Osteoblast (primary cell): Measurements from ENCODE around the gene BCAR3. TPM values are rescaled to one million over a fixed set of nuclear protein-coding genes. Genes with fewer than 3 reads are reported as not detected.

Experiments
- DNase-seq: peaks from one replicate; pipeline ENCODE4 v3.0.0; 2011; ENCODE audit warnings: low spot score, mixed read lengths; ENCODE audit not compliant: insufficient read length; ENCODE audit errors: missing footprints
- H2AFZ ChIP-seq: 2 replicates; pipeline ENCODE4 v1.6.0; 2011; ENCODE audit warnings: mild to moderate bottlenecking, low read length
- H3K27ac ChIP-seq: 2 replicates; pipeline ENCODE4 v1.5.1; 2011; ENCODE audit warnings: mild to moderate bottlenecking, low read depth, low read length, moderate library complexity
- H3K27me3 ChIP-seq: 2 replicates; pipeline ENCODE4 v1.6.0; 2012; ENCODE audit warnings: mild to moderate bottlenecking, control low read depth, inconsistent platforms, low read length, moderate library complexity; ENCODE audit not compliant: insufficient read depth
- H3K36me3 ChIP-seq: 2 replicates; pipeline ENCODE4 v1.5.1; 2011; ENCODE audit warnings: mild to moderate bottlenecking, low read length, control low read depth, moderate library complexity; ENCODE audit not compliant: insufficient read depth
- H3K4me1 ChIP-seq: 2 replicates; pipeline ENCODE4 v1.5.1; 2011; ENCODE audit warnings: mild to moderate bottlenecking, low read length, control low read depth, moderate library complexity; ENCODE audit not compliant: insufficient read depth
- H3K4me2 ChIP-seq: 2 replicates; pipeline ENCODE4 v1.6.0; 2011; ENCODE audit warnings: mild to moderate bottlenecking, low read length; ENCODE audit not compliant: insufficient read depth
- H3K4me3 ChIP-seq: fragments of 200-600 bp; sonication (generic); 3 replicates; pipeline ENCODE4 v1.5.1; 2012; ENCODE audit warnings: mild to moderate bottlenecking, low read length, inconsistent platforms; ENCODE audit not compliant: insufficient read depth
- H3K79me2 ChIP-seq: 2 replicates; pipeline ENCODE4 v1.6.0; 2012; ENCODE audit warnings: mild to moderate bottlenecking, low read length, control low read depth, inconsistent platforms; ENCODE audit not compliant: insufficient read depth
- H3K9me3 ChIP-seq: 2 replicates; pipeline ENCODE4 v1.5.1; 2011; ENCODE audit warnings: low read depth, low read length, control low read depth
- H4K20me1 ChIP-seq: 2 replicates; pipeline ENCODE4 v1.6.0; 2012; ENCODE audit warnings: mild to moderate bottlenecking, low read length, control low read depth; ENCODE audit not compliant: insufficient read depth
- CTCF ChIP-seq: IDR thresholded peaks from 2 replicates; pipeline ENCODE4 v1.5.1; 2011; ENCODE audit warnings: mild to moderate bottlenecking, low read depth, low read length, moderate library complexity; ENCODE audit errors: extremely low read depth
- total RNA-seq: library from RNA; depleted of rRNA; stranded (reverse); fragments of >200 nt; gene quantifications from 2 replicates; pipeline ENCODE4 v1.2.3, GENCODE V29; 2012

Gene BCAR3
- total RNA-seq, 1 donor = 34.0 TPM

GRCh38 chr1:93670141-93670540 lies 11.5 kb downstream of the BCAR3 start:
- H3K4me3 ChIP-seq = peak overlapping the region; percentile 1
- peak; percentile 66 for DNase-seq
- H3K36me3 ChIP-seq = peaks cover 48% of the 10 kb centered on the region
- peak overlapping the region; percentile 23 for H3K27ac ChIP-seq
- H4K20me1 ChIP-seq = peaks cover 69% of the 10 kb centered on the region
- H3K4me1 ChIP-seq = peaks cover 68% of the 10 kb centered on the region
- peaks cover 89% of the 10 kb centered on the region for H3K79me2 ChIP-seq
- no peak for TF ChIP-seq CTCF
- no peak overlapping the region for H2AFZ ChIP-seq
- H3K9me3 ChIP-seq = no peaks in the 10 kb centered on the region
- H3K27me3 ChIP-seq = no peaks in the 10 kb centered on the region
- H3K4me2 ChIP-seq = peak overlapping the region; percentile 23

- Histone ChIP-seq H2AFZ (no peak overlapping the region), H3K4me1 (peaks cover 69% of the 10 kb centered on the region), H3K4me3 (no peak overlapping the region), H3K36me3 (peaks cover 41% of the 10 kb centered on the region), H3K4me2 (no peak overlapping the region), H3K79me2 (peaks cover 81% of the 10 kb centered on the region), H3K9me3 (no peaks in the 10 kb centered on the region), H3K27ac (peak overlapping the region; percentile 46), H4K20me1 (peaks cover 66% of the 10 kb centered on the region), H3K27me3 (no peaks in the 10 kb centered on the region)
- DNase-seq = no peak
- no peak for TF ChIP-seq CTCF
These were observed 12.3 kb downstream of the BCAR3 start for GRCh38 chr1:93669369-93669768.

- peaks cover 38% of the 10 kb centered on the region for H3K36me3 ChIP-seq
- peaks cover 77% of the 10 kb centered on the region for H3K79me2 ChIP-seq
- H3K4me2 ChIP-seq = no peak overlapping the region
- H4K20me1 ChIP-seq = peaks cover 66% of the 10 kb centered on the region
- H3K9me3 ChIP-seq = no peaks in the 10 kb centered on the region
- no peak for DNase-seq
- peaks cover 71% of the 10 kb centered on the region for H3K4me1 ChIP-seq
- H3K27ac ChIP-seq = peak overlapping the region; percentile 46
- H2AFZ ChIP-seq = no peak overlapping the region
- H3K4me3 ChIP-seq = no peak overlapping the region
- no peak for TF ChIP-seq CTCF
- H3K27me3 ChIP-seq = no peaks in the 10 kb centered on the region
These were observed 12.7 kb downstream of the BCAR3 start for GRCh38 chr1:93668951-93669350.

- Histone ChIP-seq H3K27ac (no peak overlapping the region), H3K36me3 (peaks cover 38% of the 10 kb centered on the region), H4K20me1 (peaks cover 59% of the 10 kb centered on the region), H3K9me3 (no peaks in the 10 kb centered on the region), H3K27me3 (no peaks in the 10 kb centered on the region), H3K4me1 (peaks cover 73% of the 10 kb centered on the region), H3K79me2 (peaks cover 76% of the 10 kb centered on the region), H3K4me3 (no peak overlapping the region), H2AFZ (no peak overlapping the region), H3K4me2 (no peak overlapping the region)
- DNase-seq = no peak
- TF ChIP-seq CTCF = no peak
These were observed 13.5 kb downstream of the BCAR3 start for GRCh38 chr1:93668121-93668520.
